Keratinocyte (primary cell): ENCODE results near the gene ICOS. TPM values are rescaled to one million over a fixed set of nuclear protein-coding genes. Genes with fewer than 3 reads are reported as not detected.

ENCODE experiments used
- DNase-seq: peaks from one replicate; pipeline ENCODE4 v3.0.0-alpha.2; 2011; ENCODE audit warnings: low read depth, missing footprints, low spot score
- FAIRE-seq: peaks from 2 replicates; lab custom pipeline; 2011; peaks lifted over from hg19 to GRCh38; lab: Jason Lieb, UNC
- H2AFZ ChIP-seq: 2 replicates; pipeline ENCODE4 v1.6.0; 2012; ENCODE audit warnings: low read length, control low read depth, inconsistent platforms; ENCODE audit not compliant: control insufficient read depth
- H3K27ac ChIP-seq: 2 replicates; pipeline ENCODE4 v1.5.1; 2011; ENCODE audit warnings: low read length; ENCODE audit not compliant: control insufficient read depth, insufficient read depth
- H3K27me3 ChIP-seq: 3 replicates; pipeline ENCODE4 v1.6.0; 2011; ENCODE audit warnings: low read length; ENCODE audit not compliant: control insufficient read depth, insufficient read depth; ENCODE audit errors: extremely low read depth
- H3K36me3 ChIP-seq, 2 experiments: 2 replicates in 1 of 2; 3 replicates in 1 of 2; pipeline ENCODE4 v1.5.1; 2011; ENCODE audit warnings: low read length in 2 of 2, mild to moderate bottlenecking in 1 of 2; ENCODE audit not compliant: control insufficient read depth in 2 of 2, insufficient read depth in 2 of 2; ENCODE audit errors: extremely low read depth in 1 of 2
- H3K4me1 ChIP-seq: 3 replicates; pipeline ENCODE4 v1.5.1; 2011; ENCODE audit warnings: low read length; ENCODE audit not compliant: control insufficient read depth, insufficient read depth; ENCODE audit errors: extremely low read depth
- H3K4me2 ChIP-seq: 3 replicates; pipeline ENCODE4 v1.6.0; 2011; ENCODE audit warnings: low read depth, low read length; ENCODE audit not compliant: control insufficient read depth, insufficient read depth; ENCODE audit errors: extremely low read depth
- H3K4me3 ChIP-seq, 3 experiments: fragments of 200-600 bp in 1 of 3; sonication (generic) in 1 of 3; 2 replicates in 2 of 3; 3 replicates in 1 of 3; pipeline ENCODE4 v1.5.1; 2011 to 2016; ENCODE audit warnings: low read length in 3 of 3, mild to moderate bottlenecking in 3 of 3, control low read depth in 2 of 3, inconsistent platforms in 1 of 3, low read depth in 1 of 3, mixed read lengths in 1 of 3, mixed run types in 1 of 3, moderate library complexity in 1 of 3; ENCODE audit not compliant: control insufficient read depth in 2 of 3, insufficient read depth in 2 of 3; ENCODE audit errors: extremely low read depth in 1 of 3
- H3K79me2 ChIP-seq: 2 replicates; pipeline ENCODE4 v1.6.0; 2012; ENCODE audit warnings: low read length; ENCODE audit not compliant: control insufficient read depth, insufficient read depth
- H3K9ac ChIP-seq: 3 replicates; pipeline ENCODE4 v1.6.0; 2011; ENCODE audit warnings: low read length; ENCODE audit not compliant: control insufficient read depth, insufficient read depth; ENCODE audit errors: extremely low read depth
- H3K9me1 ChIP-seq: 3 replicates; pipeline ENCODE4 v1.6.0; 2011; ENCODE audit warnings: low read length; ENCODE audit not compliant: control insufficient read depth, insufficient read depth; ENCODE audit errors: extremely low read depth
- H3K9me3 ChIP-seq: 2 replicates; pipeline ENCODE4 v1.5.1; 2012; ENCODE audit warnings: low read depth, low read length; ENCODE audit not compliant: control insufficient read depth
- H4K20me1 ChIP-seq: 3 replicates; pipeline ENCODE4 v1.6.0; 2011; ENCODE audit warnings: low read length; ENCODE audit not compliant: control insufficient read depth, insufficient read depth; ENCODE audit errors: extremely low read depth
- EZH2 ChIP-seq: IDR thresholded peaks from one replicate; pipeline ENCODE4 v1.6.1; 2012; ENCODE audit warnings: inconsistent platforms, mild to moderate bottlenecking, low read length, moderate library complexity
- dilution Hi-C: fragments of 300-500 bp; cut with MboI; formaldehyde crosslinking; loops from one replicate; pipeline ENCODE4 v1.7.0; 2020; ENCODE audit warnings: low sequenced_read_pairs; ENCODE audit not compliant: extremely low pct_ligation_motif_present
- polyA plus RNA-seq, 5 experiments: library from polyadenylated mRNA; depleted of rRNA in 3 of 5; stranded (reverse) in 3 of 5; stranded (forward) in 1 of 5; unstranded in 1 of 5; fragments of >200 nt; gene quantifications; 1 replicate in 1 of 5; 2 replicates in 3 of 5; 3 replicates in 1 of 5; pipeline versions ENCODE4 v1.2.1 to v1.2.3, GENCODE V29; 2011 to 2012; ENCODE audit warnings: missing spikeins in 2 of 5, low read depth in 1 of 5, low replicate concordance in 1 of 5
- TF ChIP-seq, protein P1 (sequence below), 3 experiments: IDR thresholded peaks in 1 of 3; conservative IDR thresholded peaks in 1 of 3; optimal IDR thresholded peaks in 1 of 3; 2 replicates in 2 of 3; 3 replicates in 1 of 3; pipeline versions ENCODE3 to v1.5.1; 2011; ENCODE audit warnings: low read length in 3 of 3, mild to moderate bottlenecking in 3 of 3, moderate library complexity in 2 of 3, control low read depth in 1 of 3, inconsistent platforms in 1 of 3; ENCODE audit not compliant: insufficient read depth in 2 of 3; ENCODE audit errors: extremely low read depth in 1 of 3

Gene ICOS
- polyA plus RNA-seq, 1 donor (not counting 4 experiments of a cell fraction or from before 2014, with no cell fraction given): not detected

DNA sequence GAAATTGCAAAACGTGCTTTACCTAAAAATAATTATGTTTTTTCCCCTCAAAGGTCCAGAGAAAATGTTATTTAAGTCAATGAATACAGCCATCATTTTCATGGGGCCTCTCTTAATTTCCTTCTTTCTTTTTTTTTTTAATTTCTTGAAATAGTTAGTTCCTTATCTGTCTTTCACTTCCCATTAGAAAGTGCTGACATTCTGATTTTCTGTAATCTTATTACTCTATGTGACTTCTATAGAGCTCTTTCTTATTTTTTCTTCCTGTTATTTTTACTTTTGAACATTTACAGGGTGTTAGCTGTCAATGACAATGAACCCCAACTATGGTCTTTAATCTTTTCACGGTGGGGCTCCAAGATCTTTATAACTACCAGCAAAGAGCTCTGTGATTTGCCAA, 39.0 kb upstream of the ICOS start:
- no peak overlapping the region for H3K9ac ChIP-seq
- no peaks in the 10 kb centered on the region for H3K36me3 ChIP-seq
- peaks cover 5% of the 10 kb centered on the region for H3K9me3 ChIP-seq
- dilution Hi-C loops: no loop called here
- no peaks in the 10 kb centered on the region for H3K79me2 ChIP-seq
- H3K4me3 ChIP-seq: no peak overlapping the region
- FAIRE-seq: no peak
- TF ChIP-seq, protein P1, sequence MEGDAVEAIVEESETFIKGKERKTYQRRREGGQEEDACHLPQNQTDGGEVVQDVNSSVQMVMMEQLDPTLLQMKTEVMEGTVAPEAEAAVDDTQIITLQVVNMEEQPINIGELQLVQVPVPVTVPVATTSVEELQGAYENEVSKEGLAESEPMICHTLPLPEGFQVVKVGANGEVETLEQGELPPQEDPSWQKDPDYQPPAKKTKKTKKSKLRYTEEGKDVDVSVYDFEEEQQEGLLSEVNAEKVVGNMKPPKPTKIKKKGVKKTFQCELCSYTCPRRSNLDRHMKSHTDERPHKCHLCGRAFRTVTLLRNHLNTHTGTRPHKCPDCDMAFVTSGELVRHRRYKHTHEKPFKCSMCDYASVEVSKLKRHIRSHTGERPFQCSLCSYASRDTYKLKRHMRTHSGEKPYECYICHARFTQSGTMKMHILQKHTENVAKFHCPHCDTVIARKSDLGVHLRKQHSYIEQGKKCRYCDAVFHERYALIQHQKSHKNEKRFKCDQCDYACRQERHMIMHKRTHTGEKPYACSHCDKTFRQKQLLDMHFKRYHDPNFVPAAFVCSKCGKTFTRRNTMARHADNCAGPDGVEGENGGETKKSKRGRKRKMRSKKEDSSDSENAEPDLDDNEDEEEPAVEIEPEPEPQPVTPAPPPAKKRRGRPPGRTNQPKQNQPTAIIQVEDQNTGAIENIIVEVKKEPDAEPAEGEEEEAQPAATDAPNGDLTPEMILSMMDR (optimal IDR thresholded peaks at IDR 0.05 in 1 of 3, IDR thresholded peaks at IDR 0.05 in 1 of 3, conservative IDR thresholded peaks at IDR 0.05 in 1 of 3; ENCODE audit: extremely low read depth in 1 of 3, insufficient read depth in 2 of 3, low read length in 3 of 3): no peak
- no peak for TF ChIP-seq EZH2
- DNase-seq: no peak
- H3K4me1 ChIP-seq: no peaks in the 10 kb centered on the region
- H3K27me3 ChIP-seq: no peaks in the 10 kb centered on the region
- no peak overlapping the region for H3K4me2 ChIP-seq
- H3K9me1 ChIP-seq: no peaks in the 10 kb centered on the region
- no peak overlapping the region for H3K27ac ChIP-seq
- no peaks in the 10 kb centered on the region for H4K20me1 ChIP-seq
- H2AFZ ChIP-seq: no peak overlapping the region

DNA sequence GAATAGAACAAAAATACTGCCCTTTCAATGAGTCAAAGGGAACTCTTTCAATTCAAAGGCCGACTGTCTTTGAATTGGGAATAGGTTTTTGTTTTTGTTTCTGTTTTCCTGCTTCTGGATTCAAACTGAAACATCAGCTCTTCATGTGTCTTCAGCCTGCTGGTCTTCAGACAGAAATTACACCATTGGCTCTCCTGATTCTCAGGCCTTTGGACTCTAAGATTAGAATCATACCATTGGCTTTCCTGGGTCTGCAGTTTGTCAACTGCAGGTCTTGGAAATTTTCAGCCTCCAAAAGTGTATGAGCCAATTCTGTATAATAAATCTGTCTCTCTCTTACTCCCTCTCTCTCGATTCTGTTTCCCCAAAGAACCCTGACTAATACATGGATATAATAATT, 37.9 kb upstream of the ICOS start:
- dilution Hi-C loops: no loop called here
- H3K27me3 ChIP-seq: no peaks in the 10 kb centered on the region
- H4K20me1 ChIP-seq: no peaks in the 10 kb centered on the region
- TF ChIP-seq EZH2: no peak
- TF ChIP-seq, protein P1 (optimal IDR thresholded peaks at IDR 0.05 in 1 of 3, IDR thresholded peaks at IDR 0.05 in 1 of 3, conservative IDR thresholded peaks at IDR 0.05 in 1 of 3; ENCODE audit: extremely low read depth in 1 of 3, insufficient read depth in 2 of 3, low read length in 3 of 3): no peak
- DNase-seq: no peak
- H3K27ac ChIP-seq: no peak overlapping the region
- no peak overlapping the region for H3K4me2 ChIP-seq
- no peak for FAIRE-seq
- H3K79me2 ChIP-seq: no peaks in the 10 kb centered on the region
- no peaks in the 10 kb centered on the region for H3K4me1 ChIP-seq
- no peaks in the 10 kb centered on the region for H3K36me3 ChIP-seq
- H3K9me1 ChIP-seq: no peaks in the 10 kb centered on the region
- peaks cover 5% of the 10 kb centered on the region for H3K9me3 ChIP-seq
- no peak overlapping the region for H3K9ac ChIP-seq
- no peak overlapping the region for H2AFZ ChIP-seq
- H3K4me3 ChIP-seq: no peak overlapping the region
